NCI-H1105 treated with DMSO at 0.1 percent for 48 hours (cell line): ENCODE data around the gene SDK2.

Experiments used
- DNase-seq: peaks from one replicate; lab custom pipeline; 2025; lab: John Stamatoyannopoulos, UW

SDK2 gene

DNA sequence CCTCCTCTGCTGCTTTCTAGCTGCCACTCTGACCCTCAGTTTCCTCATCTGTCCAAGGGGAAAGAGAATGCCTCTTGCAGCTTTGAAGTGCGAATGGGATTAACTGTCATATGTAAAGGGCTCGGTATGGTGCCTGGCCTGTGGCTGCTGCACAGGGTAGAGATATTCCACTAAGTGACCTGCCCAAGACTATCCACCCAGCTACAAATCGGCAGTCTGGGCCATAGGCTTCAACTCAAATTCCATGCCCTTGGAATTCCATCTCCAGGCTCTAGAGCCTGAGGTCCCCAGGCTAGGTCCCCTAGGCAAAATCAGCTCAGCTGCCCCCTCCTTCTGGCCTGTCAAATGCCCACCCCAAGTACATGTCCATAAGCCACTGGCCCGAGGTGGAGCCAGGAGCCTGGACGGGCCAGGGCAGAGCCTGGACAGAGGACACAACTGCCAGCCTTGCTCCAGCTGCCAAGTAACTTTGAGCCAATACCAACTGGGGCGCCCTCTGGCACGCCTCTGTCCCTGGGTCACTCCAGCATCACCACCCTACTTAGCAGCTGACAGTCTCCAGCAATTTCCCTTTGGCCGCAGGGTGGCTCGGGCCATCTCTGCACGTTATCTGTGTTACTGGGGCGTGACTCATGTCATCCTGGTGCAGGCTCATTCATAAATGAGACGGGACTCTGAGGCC is 57.2 kb downstream of the SDK2 start:
- no peak for DNase-seq

DNA sequence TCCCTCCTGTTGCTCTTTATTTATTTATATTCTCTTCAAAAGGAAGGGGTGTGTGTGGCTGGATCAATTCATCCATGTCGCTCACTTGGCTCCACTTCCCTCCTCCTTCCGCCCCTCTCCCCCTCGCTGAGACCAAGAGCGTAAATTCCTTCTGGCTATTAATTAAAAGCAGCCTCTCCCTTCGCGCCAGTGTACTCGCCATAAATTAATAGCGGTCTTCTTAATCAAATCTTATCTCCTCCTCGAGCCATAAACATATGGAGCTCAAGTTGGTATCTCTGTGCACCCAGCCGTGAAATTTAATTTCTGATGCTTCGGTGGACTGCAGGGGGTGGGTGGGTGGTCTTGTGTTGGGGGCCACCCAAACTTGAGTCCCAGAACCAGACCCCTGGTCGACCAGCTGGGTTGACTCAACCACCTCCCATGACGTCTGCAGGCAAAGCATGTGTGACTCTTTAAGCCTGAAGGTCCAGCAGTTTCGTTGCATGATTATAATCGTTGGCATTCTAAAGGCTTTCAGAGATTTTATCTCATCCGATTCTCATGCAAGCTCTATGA is 57.9 kb downstream of the SDK2 start:
- no peak for DNase-seq

DNA sequence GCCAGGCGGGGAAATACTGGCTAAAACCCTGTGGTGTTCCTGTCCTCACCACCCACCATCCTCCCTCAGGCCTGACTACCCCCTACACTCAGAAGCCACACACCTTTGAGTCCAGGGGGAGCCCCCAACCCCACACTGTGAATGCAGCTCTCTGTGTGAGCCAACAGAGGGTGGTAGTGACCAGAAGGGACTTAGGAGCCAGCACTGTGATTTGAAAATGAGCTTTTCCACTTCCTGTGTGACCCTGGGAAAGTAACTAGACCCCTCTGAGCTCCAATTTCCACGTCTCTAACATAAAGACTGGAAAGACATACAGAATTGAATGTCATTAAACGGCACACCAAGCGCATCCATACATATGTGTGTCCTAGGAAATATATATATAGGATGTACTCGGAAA is 58.7 kb downstream of the SDK2 start:
- no peak for DNase-seq

DNA sequence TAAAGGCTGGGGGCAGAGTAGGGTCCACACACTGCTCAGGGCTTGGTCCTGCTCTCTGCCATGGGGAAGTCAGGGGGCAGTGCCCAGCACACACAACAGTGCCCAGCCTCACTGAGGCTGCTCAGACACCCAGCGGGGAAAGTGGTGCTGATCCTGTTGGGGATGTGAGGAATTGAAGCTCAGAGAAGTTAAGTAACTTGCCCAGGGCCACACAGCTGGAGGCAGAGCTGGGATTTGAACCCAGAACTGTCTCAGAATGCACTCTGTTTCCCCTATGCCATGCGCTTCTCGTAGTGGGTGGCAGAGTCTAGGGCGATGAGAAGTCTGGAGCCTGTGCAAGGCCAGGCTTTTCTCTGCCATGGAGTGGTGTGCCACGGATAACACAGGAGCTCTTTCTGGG is 59.3 kb downstream of the SDK2 start:
- DNase-seq, result no peak

DNA sequence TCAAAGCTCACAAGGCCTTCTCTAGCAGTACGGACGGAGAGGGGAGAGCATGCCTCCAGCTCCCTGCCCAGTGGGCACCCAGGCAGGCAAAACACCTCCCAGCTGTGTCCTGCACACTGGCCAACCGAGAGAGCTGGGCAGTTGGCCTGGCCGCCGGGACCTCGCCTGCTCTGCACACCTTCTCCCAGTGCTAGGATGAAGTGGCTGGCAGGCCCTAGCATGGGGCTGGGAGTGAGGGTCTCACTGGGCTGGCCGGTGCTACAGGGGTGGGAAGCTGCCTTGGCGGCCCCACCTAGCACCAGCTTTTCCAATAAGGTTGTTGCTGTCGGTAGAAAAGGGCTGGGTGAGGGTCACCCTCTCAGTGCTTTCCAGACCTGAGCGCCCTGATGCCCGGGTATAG is 60.2 kb downstream of the SDK2 start:
- DNase-seq, result no peak

DNA sequence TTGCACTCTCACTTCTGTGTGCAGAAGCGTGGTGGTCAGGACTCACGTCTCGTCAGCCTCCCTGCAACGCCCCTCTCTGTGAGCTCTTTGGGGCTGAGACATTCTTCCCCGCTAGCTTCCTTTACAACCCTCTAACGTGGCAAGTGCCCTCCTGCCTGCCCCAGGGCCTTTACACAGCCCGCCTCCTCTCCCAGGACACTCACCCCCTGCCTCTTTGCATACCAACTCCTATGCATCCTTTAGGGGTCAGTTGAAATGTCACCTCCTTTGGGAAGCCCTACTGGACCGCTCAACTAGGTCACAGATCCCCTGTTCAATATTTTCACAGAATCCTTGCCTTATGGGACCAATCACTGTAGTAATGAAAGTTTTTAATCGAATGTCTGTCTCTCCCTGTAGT is 61.4 kb downstream of the SDK2 start:
- no peak for DNase-seq

DNA sequence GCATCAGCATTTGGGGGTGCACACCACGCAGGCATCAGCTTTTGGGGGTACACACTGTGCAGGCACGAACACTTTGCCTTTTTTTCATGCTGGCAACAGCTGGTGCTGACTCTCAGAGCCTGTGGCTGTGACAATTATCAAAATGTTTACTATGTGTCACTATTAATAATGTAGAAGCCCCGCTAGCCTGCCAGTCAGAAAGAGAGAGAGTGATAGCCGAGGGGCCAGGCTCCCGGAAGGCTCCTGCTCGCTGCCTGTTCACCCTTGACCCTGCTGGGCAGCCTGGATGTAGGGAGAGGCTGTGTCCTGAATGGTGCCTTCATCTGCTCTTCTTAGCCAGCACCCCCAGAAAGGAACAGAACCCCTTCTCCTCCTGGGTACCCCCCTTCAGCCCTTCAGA is 61.9 kb downstream of the SDK2 start:
- no peak for DNase-seq

DNA sequence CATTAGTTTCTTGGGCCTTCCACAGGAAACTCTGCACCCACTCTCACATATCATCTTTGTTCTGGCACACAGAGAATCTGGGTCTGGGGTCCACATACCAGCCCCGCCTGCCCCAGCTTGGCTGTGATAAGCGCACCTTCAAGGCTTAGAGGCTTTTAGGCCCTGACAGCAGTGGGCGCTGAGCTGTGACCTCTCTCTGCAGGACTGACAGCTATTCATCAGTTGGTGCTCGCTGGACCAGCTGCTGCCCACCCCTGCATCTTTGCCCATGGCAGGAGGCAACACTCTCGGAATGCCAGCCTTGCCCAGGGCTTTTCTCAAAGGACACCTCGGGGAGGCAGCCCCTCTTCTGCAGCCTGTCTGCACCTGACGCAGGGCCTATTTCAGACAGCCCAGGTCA is 62.9 kb downstream of the SDK2 start:
- no peak for DNase-seq

DNA sequence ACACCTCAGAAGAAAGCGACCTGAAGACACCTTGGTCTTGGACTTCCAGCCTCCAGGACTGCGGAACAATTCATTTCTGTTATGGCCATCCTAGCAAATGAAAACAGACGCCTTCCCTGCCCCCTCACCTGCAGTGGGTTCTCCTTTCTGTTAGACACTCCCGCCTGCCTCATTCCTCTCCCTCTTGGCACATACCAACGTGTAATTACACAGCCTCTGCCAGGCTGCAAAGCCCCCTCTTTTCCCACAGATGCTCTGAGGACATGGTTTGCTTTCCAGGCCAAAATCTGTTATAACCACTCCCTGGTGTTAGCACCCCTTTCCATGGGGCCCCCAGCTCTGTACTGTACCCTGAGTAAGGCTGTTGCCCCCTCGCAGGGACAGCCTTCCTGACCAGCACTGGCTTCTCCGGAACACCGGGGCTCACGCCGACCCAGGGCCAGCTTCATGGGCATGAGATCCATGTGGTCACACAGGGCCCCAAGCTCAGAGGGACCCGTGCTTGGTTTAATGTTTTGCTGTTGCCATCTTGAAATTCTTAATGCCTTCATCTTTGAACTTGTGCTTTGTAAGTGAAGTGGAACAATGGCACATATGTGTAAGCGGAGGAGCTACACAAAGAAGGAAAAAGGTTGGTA is 64.1 kb downstream of the SDK2 start:
- DNase-seq, result peak; percentile 19

DNA sequence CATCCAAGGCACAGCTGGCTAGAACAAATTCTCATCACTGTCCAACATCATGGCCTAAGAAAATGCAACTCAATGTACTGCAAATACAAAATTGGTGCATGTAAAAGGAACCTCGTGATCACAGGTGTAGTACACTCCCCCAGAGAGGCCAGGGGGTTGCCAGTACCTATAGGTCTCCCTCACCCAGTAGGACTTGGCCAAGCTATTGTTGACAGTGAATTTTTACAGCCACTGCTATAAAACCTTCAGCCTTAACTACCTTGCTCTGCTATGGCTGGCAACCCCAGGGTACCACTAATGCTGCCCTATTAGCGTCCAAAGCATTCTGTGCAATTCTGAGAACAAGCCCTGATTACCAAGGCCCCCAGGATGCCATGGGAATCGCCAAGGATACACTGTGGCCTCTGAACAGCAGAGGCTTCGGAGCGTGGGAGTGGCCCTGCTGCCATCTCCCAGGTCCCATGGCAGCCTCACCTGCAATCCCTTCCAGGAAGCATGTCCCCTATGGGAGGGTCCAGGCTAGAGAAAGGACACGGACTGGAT is 67.6 kb downstream of the SDK2 start:
- DNase-seq, result no peak

DNA sequence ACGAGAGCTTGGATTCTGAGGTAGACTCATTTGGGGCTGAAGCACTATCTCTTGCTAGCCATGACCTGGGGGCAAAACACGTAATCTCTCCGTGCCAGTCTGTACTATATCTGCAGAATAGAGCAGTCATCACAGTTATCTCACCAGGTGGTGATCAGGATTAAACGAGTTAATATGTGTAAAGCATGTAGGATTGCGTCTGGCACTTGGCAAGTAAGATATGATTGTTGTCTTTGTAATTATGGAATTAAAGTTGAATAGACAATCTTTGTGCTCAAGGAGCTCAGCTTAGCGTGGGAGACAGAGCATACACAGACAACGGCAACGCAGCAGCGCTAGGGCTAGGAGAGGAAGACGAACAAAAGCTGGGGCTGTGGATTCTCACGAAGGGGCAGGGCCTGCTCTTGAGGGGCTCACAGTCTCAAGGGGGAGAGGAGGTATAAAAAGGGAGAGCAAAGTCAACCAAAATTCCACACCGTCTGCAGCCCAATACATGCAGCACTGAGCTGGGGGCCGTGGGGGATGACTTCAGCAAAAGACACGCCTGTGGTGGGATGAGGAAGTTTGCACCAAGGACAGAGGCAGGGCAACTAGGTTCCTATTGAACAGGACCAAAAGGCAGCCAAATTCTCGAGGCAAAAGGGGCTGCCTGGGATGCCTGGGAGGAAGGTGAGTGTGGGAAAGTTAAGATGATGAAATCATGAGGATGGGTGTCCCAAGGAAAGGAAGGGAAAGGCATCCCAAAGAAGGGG is 68.6 kb downstream of the SDK2 start:
- peak; percentile 33 for DNase-seq

DNA sequence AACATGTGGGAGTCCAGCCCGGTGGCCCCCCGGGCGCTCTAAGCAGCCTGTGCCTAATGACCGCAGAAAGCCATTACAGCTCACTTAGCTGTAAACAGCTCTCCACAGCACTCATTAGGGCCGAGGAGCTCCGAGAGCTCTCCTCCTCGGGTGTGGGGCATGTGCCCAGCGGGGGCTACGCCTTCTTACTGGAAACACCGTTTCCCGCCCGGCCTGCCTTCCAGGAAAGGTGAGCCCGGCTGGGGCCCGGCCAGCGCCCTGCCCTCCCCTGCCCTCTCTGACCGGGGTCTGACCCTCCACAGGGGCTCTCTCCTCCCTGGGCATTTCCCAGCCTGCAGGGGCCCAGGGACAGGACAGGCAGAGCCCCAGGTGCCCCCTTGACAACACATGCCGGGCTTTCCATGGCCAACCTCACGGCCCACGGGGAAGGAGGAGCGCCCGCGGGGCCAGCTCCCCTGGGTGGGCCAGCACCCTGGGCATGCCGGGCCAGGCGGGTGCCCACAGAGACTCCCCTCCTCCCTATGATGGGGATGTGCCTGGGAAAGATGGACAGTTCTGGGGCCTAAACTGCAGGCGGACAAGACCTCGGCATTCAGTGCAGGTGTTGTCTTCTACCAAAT is 72.6 kb downstream of the SDK2 start:
- no peak for DNase-seq

DNA sequence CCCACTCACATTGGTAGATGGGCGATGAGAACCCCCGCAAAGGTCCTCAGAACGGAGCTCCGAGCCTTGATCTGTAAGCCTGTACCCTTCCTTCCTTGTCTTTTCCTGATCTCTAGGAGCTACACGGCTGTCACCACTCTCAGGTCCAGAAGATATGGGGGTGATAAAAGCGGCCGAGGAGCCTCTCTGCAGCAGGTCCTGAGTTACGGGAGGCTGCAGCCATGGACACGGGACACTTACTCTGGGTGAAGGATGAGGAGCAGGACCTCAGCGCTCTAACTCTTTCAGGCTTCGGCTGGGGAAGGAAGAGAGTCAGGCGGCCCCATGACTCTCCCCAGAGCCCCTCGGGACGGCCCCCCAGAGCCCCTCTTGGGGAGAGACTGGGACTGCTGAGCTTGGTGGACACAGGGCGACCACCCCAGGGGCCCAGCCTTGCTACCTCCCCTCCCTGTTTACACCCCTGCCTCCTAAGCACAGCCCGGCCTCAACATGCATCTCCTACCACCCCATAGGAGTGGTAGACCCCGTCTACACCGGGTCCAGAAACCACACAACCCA is 74.4 kb downstream of the SDK2 start:
- DNase-seq, result no peak

DNA sequence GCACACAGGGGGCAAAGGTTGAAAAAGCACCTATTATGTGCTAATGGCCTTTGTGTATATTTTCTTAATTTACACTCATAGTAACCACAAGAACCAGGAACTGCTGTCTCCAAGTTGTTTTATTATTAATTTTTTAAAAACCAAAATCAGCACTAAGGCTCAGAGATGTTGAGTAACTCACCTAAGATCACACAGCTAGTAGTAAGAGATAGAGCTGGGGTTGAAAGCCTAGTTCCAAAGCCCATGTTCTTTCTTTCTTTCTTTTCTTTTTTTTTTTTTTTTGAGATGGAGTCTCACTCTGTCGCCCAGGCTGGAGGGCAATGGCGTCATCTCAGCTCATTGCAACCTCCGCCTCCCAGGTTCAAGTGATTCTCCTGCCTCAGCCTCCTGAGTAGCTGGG is 75.3 kb downstream of the SDK2 start:
- DNase-seq, result no peak

DNA sequence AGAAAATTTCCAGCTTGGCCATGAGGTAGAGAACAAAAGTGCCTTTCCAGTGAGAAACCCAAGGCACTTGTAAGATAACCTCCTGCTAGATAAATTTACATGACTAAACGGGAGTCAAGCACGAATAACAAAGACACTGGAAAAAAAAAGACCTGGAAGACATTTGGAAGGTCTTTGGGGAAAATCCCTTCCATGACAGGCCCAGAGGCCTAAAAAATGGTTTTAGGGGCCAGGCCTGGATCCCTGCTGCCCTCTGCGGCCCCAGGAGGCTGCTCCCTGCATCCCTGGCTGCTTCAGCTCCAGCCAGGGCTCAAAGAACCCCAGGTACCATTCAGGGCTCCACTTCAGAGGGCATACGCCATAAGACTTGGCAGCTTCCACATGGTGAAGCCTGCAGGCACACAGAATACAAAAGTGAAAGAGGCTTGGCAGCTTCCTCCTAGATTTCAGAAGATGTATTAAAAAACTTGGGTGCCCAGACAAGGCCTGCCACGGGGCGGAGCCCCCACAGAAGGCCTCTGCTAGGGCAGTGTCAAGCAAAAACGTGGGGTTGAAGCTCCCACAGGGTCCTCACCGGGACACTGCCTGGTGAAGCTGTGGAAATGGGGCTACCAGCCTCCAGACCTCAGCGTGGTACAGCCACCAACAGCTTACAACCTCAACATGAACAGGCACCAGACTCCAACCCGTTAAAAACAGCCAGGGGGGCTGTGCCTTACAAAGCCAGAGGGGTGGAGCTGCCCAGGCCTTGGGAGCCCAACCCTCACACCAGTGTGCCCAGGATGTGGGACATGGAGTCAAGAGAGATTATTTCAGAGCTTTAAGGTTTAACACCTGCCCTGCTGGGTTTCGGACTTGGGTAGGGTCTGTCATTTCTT is 77.1 kb downstream of the SDK2 start:
- no peak for DNase-seq

DNA sequence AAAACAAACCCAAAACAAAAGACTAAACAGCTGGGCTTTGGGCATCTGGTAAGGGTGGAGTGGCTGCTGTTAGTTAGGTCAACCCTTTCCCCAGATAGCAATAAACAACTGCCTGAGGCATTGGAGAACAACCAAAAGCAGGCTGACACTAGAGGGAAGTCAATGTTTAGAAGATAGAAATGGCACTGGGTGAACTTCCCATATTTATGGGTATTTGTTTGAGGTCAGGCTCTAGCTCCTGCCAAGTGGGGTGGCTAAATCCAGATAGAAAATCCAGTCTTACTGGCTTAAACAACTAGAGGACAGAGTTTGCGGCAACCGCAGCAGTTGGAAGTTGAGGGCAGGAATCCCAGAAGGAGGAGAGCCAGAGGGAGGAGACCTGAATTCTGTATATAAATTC is 79.4 kb downstream of the SDK2 start:
- no peak for DNase-seq

DNA sequence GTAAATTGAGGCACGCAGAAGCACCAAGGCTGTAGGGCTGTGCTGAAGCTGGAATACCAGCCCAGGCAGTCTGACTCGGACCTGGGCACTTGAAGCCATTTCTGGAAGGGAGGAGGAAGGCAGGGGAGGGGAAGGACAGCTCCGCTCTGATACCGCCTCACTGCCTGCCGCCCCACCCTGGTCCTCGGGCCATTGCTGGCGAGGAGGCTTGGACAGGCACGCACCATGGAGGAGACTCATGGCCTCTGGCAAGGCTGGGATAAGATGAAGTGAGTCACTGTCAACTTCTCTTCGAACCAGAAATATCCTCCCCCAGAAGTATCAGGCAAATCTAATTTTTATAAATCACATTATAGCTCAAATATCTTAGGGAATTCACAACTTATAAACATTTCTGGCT is 81.3 kb downstream of the SDK2 start:
- DNase-seq, result no peak

DNA sequence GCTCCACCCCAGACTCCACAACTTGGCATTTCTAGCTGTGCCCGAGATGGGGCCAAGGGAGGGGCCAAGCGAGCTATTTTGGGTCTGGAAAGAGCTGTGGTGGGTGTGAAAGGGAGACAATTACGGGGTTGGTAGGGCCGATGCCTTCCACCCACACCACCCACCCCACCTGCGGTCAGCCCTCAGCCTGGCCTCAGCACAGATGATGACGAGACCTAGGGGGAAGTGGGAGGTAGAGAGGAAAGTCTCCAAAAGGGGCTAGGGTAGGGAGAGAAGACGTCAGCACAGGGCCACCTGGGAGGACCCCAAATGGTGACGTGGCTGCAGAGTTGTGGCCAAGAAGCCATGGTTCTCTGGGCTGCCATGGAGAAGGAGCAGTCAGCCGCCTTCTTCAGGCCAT is 83.1 kb downstream of the SDK2 start:
- no peak for DNase-seq

DNA sequence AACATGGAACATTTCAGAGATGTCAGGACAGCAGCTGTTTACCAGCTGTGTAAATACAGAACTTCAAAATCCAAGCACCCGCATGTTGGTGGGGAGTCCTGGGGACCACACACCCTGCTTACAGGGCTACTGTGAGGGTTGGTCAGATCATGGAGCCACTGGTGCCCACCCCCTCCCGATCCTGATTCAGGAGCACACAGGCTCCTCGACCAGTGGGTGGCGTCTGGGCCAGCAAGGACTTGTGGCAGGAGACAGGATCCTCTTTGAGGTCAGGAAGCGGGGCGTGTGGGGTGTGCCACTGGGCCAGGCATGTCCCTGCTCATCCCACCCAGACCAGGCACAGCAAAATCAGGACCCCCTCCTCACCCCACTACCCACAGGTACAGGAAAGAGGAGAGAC is 83.6 kb downstream of the SDK2 start:
- no peak for DNase-seq

DNA sequence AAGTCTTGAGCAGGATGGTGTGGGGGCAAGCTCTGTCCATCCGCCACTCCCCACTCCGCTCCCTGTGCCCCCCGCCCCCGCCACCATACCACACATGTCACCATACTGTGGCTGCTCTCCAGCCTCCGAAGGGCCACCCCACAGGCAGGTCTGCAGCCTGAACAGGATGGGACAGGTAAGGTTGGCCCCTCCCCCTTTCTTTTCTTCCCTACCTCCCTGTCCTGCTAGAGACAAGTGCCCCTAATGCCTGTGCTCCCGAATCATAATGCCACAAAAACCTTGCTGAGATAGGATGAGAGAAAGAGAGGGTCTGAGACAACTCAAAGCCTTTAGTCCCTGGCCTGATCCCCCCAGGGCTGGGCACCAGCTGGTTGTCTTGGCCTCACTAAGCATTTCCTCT is 84.7 kb downstream of the SDK2 start:
- DNase-seq, result no peak
